HG03025 (cell line): ENCODE results near the gene KRTAP22-1.

Experiments
- ATAC-seq: cut with Tn5 transposase; IDR thresholded peaks from one replicate; pipeline ENCODE4 v1.9.1; 2021; ENCODE audit warnings: mild to moderate bottlenecking, moderate library complexity; ENCODE audit not compliant: unreplicated experiment, low FRiP score

KRTAP22-1 gene

DNA sequence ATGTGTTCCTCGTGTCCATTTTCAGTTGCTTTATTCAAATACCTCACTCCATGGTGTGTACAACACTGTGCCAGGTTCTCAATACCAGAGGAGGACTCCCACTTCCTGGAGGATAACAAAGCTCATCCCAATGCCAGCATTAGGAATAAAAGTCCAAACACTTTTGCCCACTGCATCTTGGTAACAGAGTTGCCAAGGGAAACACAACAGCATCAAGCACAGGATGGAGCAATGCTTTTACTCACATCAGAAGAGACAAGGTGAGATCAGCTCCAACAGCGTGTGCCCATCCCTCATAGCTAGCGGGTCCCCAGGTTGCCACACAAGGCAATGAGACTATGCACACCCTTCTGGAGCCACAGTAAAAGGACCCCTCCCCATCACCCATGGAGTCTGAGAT is 22.5 kb downstream of the KRTAP22-1 start:
- no peak for ATAC-seq

DNA sequence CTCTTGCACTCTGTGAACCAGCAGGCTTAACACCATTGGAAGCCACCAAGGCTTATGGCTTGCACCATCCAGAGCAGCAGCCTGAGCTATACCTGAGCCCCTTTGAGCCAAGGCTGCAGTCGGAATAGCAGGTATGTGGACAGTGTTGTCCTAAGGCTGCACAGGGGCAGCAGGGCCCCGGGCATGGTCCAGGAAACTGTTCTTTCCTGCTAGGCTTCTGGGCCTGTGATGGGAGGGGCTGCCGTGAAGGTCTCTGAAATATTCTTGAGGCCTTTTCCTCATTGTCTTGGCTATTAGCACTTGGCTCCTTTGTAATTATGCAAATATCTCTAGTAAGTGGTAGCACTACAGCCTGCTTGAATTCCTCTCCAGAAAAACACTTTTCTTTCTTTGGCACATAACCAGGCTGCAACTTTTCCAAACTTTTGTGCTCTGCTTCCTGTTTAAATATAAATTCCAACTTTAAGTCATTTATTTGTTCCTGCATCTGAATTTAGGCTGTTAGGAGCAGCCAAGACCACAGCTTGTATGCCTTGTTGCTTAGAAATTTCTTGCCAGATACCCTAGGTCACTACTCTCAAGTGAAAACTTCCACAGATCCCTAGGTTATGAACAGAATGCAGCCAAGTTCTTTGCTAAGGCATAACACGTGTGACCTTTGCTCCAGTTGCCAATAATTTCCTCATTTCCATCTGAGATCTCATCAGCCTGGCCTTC is 24.7 kb downstream of the KRTAP22-1 start:
- ATAC-seq: no peak

DNA sequence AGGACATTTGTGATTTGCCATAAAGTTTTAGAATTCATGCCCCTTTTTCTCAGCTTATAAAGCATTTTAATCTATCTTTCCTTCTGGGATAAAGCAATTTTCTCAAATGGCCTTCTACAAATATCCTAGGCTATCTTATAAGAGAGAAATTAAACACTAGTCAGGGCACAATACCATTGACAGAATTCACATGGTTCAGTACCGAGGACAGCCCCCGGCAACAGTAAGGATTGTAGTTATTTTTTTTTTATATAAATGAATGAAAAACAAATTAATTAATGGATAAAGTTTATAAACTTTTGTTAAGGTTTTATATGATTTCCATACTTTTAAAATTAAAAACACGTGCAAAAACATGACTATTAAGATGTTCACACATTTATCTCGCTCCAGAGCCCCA is 27.2 kb downstream of the KRTAP22-1 start:
- no peak for ATAC-seq

DNA sequence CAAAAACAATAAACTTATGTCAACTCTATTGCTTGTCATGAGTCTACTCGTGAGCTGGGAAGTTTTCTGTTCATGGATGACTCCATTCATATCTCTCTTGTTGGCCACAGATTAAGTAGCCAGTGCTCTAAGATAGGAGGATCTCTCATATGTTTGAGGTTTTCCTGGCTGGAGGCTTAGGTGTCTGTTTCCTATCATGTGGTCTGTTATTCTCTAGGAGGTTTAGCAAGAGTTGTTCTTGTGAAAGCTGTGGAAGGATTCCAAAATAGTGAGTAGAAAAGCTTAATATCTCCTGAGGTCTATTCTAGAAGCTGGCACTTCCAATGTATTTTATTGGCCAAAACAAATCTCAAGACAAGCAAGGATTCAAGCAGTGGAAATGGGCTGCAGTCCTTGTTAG is 28.3 kb downstream of the KRTAP22-1 start:
- no peak for ATAC-seq

DNA sequence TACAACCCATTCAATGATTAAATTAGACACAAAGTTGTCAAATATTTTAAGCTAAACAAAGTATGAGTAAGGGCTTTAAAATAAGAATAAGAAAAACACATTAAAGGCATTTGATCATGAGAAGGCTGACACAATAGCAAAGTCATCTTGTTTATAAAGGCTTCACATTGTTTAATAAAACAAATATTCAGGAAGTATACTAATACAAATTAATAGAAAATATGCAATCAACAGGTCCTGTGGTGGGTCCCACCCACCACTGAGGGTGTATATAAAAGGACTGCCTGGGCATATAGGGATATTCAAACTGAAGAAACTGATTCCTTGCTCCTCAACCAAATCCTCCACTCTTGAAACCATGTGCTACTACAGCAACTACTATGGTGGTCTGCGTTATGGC is 34.0 kb downstream of the KRTAP22-1 start, which contains the start of gene KRTAP20-2:
TSS of gene KRTAP20-2 (plus strand) at position 301 of the 400 bp plus-strand sequence. CDS start at position 359, 58 bp downstream.
- no peak for ATAC-seq

DNA sequence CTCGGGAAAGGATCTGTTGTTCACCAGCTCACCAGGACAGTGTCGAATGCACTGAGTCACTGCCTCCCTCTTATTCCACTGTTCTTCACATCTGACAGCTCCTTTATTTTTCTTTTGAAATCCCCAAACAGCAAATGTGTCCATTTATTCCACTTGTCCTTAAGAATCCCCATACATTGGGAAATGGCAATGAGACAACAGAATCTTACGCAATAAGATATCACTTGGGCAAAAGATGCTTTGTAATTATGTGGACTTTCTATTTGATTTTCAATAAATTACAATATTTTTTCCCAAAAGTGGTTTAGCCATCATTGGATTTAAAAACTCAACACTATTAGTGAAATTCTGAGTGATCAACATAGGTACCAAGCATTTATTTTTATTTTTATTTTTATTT is 37.8 kb downstream of the KRTAP22-1 start:
- no peak for ATAC-seq

DNA sequence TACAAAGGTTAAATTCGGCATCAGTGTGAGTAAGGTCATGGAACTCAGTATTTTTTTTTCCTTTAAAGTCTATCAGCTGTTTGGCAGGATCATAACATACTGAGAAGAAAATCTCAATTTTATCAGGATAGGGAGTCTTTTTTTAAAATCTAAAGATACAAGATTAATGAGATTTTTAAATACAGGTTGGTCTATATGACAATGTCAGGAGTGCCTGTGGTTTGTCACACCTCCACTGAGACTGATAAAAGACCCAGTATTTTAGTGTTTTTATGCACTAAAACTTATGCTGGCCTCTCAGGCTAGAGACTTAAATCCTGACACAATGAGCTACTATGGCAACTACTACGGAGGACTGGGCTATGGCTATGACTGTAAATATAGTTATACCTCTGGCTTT is 41.7 kb downstream of the KRTAP22-1 start, which contains the start of gene KRTAP20-3:
TSS of gene KRTAP20-3 (plus strand) at position 301 of the 400 bp plus-strand sequence.
- no peak for ATAC-seq

DNA sequence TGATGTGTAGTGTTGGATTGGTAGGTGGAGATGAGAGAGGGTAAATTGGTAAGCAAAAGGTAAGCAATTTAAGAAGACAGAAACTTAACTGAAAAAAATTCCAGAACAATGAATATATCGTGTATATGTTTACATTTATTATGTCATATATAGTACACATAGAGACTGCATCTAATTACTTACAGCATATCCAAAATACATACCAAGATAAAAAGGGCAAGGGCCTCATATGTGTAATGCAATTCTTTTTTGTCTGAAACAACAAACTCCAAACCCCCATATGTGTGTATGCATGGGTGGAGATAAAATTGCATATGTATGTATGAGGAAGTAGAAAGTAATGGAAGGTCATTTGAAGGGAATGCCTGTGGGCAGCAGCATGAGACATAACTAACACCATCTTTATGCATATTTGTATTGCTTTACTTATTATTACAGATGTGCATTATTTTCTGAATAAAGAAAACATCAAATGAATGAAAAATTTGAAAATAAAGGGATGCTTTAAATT is 46.1 kb downstream of the KRTAP22-1 start:
- ATAC-seq: no peak
